HG03378 (cell line): ENCODE measurements around the gene MYOM1.
A peak's percentile ranks its signal among the peaks of the same experiment; 100 is the strongest.

Source experiments
- ATAC-seq: cut with Tn5 transposase; IDR thresholded peaks from one replicate; pipeline ENCODE4 v1.9.1; 2021; ENCODE audit warnings: mild to moderate bottlenecking, moderate library complexity; ENCODE audit not compliant: unreplicated experiment

Gene MYOM1

GRCh38 chr18:3190610-3191009 lies 29.2 kb downstream of the MYOM1 start:
- no peak for ATAC-seq

- no peak for ATAC-seq
Observed at GRCh38 chr18:3189884-3190283, 29.9 kb downstream of the MYOM1 start.

- peak; percentile 73 for ATAC-seq
Observed at GRCh38 chr18:3186678-3187658, 32.8 kb downstream of the MYOM1 start.

- no peak for ATAC-seq
Observed at GRCh38 chr18:3184275-3184963, 35.3 kb downstream of the MYOM1 start.

- ATAC-seq: no peak
Observed at GRCh38 chr18:3183103-3183717, 36.6 kb downstream of the MYOM1 start.

- ATAC-seq: no peak
Observed at GRCh38 chr18:3180325-3180724, 39.4 kb downstream of the MYOM1 start.

- ATAC-seq: peak; percentile 29
Observed at GRCh38 chr18:3179430-3180089, 40.2 kb downstream of the MYOM1 start.

GRCh38 chr18:3177902-3178687 lies 41.7 kb downstream of the MYOM1 start:
- ATAC-seq: peak; percentile 94

GRCh38 chr18:3175195-3175758 lies 44.5 kb downstream of the MYOM1 start:
- ATAC-seq: no peak

- ATAC-seq: no peak
Observed at GRCh38 chr18:3172097-3172496, 47.7 kb downstream of the MYOM1 start.

- ATAC-seq: no peak
Observed at GRCh38 chr18:3171631-3172030, 48.1 kb downstream of the MYOM1 start.

- ATAC-seq: no peak
Observed at GRCh38 chr18:3170441-3171161, 49.2 kb downstream of the MYOM1 start.

GRCh38 chr18:3164381-3164780 lies 55.4 kb downstream of the MYOM1 start:
- no peak for ATAC-seq

GRCh38 chr18:3163968-3164367 lies 55.8 kb downstream of the MYOM1 start:
- ATAC-seq: no peak

- ATAC-seq: no peak
Observed at GRCh38 chr18:3162181-3162580, 57.6 kb downstream of the MYOM1 start.

GRCh38 chr18:3159830-3160229 lies 59.9 kb downstream of the MYOM1 start:
- no peak for ATAC-seq

GRCh38 chr18:3157606-3158005 lies 62.2 kb downstream of the MYOM1 start:
- ATAC-seq: no peak

- ATAC-seq: no peak
Observed at GRCh38 chr18:3157086-3157485, 62.7 kb downstream of the MYOM1 start.

GRCh38 chr18:3156325-3156640 lies 63.5 kb downstream of the MYOM1 start:
- no peak for ATAC-seq
